ENCODE data around the gene HSF5. TPM values are rescaled to one million over a fixed set of nuclear protein-coding genes. Genes with fewer than 3 reads are reported as not detected.
A peak's percentile ranks its signal among the peaks of the same experiment; 100 is the strongest.

Gene HSF5
- under 1 TPM; 0.23 to 0.68 (median 0.43) TPM for polyA plus RNA-seq (ENCODE audit: insufficient read length in 4 of 4)

DNA sequence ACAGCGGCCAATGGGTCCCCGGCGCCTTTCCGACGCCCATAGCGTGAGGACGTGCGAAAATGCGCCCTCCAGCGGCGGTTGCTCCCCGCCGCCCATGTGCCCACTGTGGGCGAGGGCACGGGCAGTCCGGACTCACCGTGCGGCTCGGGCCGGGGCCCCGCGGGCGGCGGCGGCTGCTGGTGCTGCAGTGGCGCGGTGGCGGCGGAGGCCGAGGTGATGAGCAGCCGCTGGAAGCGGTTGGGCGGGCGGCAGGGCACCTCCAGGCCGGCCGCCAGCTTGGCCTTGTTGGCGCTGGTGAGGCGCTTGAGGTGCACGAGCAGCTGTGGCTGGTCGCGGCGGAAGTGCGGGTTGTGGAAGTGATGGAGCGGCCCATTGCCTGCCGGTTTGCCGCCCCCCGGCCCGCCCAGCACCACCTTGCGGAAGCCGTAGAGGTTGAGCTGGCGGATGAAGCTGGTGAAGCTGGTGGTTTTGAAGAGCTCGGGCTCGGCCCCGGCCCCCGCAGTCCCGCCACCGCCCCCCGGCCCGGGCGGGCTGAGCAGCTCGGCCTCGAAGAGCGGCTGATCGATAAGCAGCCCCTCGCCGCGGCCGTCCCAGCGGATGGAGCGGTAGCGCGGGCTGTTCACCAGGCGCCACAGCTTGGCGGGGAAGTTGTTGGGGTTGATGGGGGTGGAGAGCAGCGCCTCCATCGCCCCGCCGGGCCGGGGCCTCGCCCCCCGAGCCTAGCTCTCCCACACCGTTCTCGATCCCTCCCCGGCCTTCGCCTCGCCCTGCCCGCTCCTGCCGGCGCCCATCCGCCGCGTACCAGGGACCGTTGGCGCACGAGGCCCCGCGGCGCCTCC lies at the start of gene HSF5:
Gene HSF5, minus strand, starts transcription at position 820 of the 839 bp plus-strand sequence. Its CDS starts 134 bp downstream, at position 686.
- peak in 3 of 4 donors; percentile 15 to 22 (median 20) for DNase-seq (ENCODE audit: low read depth in 4 of 4, low spot score in 3 of 4)

- DNase-seq (ENCODE audit: low read depth in 4 of 4, low spot score in 3 of 4) = no peak
Observed at GRCh38 chr17:58537266-58537665, 49.1 kb upstream of the HSF5 start.

DNA sequence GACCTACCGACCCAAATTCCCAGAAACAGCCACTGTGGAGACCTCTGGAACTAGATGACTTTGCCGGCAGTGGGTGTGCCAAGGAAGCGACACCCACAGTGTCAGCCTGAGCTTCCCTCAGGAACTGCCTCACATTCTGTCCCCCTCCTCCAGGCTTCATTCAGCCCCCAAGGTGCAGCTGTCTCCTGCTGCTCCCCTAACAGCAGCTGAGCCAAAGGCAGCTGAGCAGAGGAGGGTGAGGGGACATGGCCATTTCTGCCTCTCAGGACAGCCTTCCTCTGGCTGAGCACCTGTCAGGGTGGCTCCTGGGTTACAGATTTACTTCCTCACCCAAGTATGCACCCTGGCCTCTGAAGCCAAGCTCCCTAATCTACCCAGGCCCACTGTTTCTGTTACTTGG lies 48.3 kb upstream of the HSF5 start:
- DNase-seq (ENCODE audit: low read depth in 4 of 4, low spot score in 3 of 4) = no peak

- no peak for DNase-seq (ENCODE audit: low read depth in 4 of 4, low spot score in 3 of 4)
Observed at GRCh38 chr17:58535431-58535830, 47.2 kb upstream of the HSF5 start.

DNA sequence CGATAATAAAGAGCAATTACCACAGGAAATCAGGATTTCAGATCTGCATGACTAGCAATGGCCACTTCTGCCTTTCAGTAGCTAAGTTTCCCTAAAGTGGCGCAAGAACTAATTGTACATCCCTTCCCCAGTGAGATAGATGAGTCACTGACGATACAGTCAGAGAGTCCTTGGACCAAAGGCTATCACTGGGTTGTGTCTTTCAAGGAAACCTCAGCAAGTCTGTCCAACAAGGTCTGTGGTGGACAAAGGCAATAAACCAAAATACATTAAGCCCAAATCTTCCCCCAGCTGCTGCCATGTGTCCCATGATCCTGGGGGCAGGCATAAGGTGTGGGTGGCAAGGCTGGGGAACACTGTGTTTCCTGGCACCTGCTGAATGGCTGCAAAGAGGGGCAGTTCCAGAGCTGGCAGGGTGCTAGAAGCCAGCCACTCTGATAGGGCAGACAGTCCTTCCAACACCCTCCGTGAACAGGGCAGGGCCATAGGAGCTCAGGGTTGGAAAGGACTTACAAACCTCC lies 46.8 kb upstream of the HSF5 start:
- no peak for DNase-seq (ENCODE audit: low read depth in 4 of 4, low spot score in 3 of 4)

DNA sequence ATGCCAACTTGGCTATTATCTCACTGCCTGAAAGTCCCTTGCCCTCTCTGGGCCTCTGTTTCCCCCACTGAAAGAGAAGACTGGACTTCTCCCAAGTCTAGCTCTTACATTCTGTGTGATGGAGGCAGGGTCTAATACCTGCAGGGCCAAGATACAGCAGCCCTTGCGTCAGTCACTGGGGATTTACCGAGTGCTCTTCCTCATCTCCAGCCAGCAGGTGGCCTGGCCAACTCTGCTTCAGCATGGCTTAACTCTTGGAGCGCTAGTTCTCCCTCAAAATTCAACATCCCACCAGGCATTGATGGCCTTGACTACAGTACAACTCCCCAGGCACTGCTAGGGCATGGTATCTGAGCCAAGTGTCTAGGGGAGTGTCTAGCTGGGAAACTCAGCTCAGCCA lies 46.1 kb upstream of the HSF5 start:
- no peak for DNase-seq (ENCODE audit: low read depth in 4 of 4, low spot score in 3 of 4)

GRCh38 chr17:58533616-58534188 lies 45.5 kb upstream of the HSF5 start:
- DNase-seq (ENCODE audit: low read depth in 4 of 4, low spot score in 3 of 4) = no peak

GRCh38 chr17:58532555-58532951 lies 44.3 kb upstream of the HSF5 start:
- DNase-seq (ENCODE audit: low read depth in 4 of 4, low spot score in 3 of 4) = no peak

DNA sequence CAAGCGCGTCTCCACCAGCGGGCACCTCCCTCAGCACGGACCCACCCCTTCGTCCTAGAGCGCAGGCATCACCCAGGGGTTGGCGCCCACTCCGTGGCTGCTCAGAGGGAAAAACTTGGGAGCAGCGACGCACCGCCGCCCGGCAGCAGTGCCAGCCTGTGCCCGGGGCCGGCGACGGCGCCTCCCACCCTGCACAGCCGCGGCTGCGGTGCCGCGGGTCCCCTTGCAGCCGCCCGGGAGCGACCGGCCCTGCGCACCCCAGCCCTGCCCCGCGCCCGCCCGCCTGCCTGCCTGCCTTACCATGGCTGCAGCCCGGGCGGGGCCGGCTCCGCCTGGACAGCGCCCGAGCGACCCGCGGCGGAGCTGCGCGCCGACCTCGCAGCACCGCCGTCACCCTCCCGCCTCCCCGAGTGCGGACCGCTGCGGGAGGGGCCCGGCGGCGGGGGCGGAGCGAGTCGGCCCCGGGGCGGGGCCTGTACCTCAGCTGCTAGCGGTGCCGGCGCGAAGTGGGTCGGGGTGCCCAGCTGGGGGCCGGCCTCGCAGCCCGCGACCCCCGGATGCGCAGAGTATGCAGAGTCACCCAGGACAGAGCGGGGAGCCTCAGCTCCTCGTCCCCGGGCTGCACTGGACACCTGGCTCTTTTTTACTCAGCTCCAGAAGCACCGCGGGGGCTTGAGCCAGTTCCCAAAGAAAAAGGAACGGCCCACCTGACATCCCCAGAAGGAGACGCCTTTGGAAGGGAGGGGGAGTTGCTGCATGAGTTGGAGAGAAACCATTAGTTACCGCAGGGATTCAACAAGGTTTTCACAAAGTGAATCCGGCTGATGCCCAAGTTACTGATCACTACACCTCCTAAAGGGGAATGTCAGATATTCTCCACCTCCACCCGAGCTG lies 43.7 kb upstream of the HSF5 start:
- no peak for DNase-seq (ENCODE audit: low read depth in 4 of 4, low spot score in 3 of 4)

- DNase-seq (ENCODE audit: low read depth in 4 of 4, low spot score in 3 of 4) = no peak
Observed at GRCh38 chr17:58531122-58531521, 42.9 kb upstream of the HSF5 start.

GRCh38 chr17:58530655-58531054 lies 42.4 kb upstream of the HSF5 start:
- DNase-seq (ENCODE audit: low read depth in 4 of 4, low spot score in 3 of 4) = no peak

GRCh38 chr17:58529275-58529674 lies 41.1 kb upstream of the HSF5 start:
- no peak for DNase-seq (ENCODE audit: low read depth in 4 of 4, low spot score in 3 of 4)

GRCh38 chr17:58528443-58528842 lies 40.2 kb upstream of the HSF5 start:
- no peak for DNase-seq (ENCODE audit: low read depth in 4 of 4, low spot score in 3 of 4)

DNA sequence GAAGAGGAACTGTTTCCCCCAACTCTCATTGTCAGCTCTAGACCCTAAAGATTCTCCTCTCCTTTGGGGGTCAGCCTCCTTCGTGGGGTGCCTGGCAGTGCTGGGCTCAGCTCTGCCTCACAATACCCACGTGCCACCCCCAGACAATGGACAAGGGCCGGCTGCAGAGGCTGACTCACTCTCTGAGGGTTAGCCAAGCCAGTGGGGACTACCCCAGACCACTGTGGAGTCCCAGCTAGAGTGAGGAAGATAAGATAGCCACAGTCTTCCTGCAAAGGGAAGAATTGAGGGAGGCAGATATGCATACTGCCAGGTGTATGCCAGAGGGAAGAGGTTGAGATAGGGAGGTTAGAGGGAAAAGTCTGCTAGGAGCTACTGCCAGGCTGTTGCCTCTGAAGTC lies 39.7 kb upstream of the HSF5 start:
- no peak for DNase-seq (ENCODE audit: low read depth in 4 of 4, low spot score in 3 of 4)

DNA sequence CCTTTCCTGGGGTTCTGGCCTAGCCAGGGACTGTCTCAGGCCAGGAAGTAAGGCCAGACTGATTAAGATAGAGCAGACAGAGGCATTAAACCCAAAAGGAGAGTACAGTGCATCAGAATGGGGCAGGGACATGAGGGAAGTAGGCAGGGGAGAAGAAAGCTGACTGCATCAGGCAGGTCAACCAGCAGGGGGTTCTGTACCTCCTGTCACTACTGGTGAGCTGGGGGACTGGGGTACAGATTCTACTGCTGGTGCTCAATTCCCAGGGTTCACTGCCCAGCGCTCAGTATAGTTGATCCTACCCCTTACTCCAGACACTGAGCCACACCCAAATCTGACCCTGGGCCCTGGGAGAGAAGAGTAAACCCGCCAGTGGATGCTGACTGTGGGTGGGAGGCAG lies 39.1 kb upstream of the HSF5 start:
- DNase-seq (ENCODE audit: low read depth in 4 of 4, low spot score in 3 of 4) = no peak

DNA sequence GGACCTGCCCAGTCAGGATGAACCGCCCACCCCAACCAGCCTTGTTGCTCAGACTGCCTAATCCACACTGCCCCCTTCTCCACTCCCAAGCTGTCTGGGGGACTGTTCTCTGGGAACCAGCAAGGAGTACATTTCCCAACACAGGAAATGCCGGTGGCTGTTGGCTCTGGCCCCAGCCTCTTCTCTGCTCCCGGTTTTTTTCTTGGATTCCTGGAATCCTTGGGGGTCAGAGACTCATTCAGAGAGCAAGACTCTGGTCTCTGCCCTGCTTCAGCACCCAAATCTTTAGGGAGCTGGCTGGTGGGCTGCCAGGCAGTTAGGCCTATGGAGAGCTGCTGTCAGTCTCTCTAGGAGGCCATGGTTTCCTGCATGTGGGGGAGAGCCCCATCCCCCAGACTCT lies 37.0 kb upstream of the HSF5 start:
- no peak for DNase-seq (ENCODE audit: low read depth in 4 of 4, low spot score in 3 of 4)

GRCh38 chr17:58521680-58522079 lies 33.5 kb upstream of the HSF5 start:
- DNase-seq (ENCODE audit: low read depth in 4 of 4, low spot score in 3 of 4) = no peak

DNA sequence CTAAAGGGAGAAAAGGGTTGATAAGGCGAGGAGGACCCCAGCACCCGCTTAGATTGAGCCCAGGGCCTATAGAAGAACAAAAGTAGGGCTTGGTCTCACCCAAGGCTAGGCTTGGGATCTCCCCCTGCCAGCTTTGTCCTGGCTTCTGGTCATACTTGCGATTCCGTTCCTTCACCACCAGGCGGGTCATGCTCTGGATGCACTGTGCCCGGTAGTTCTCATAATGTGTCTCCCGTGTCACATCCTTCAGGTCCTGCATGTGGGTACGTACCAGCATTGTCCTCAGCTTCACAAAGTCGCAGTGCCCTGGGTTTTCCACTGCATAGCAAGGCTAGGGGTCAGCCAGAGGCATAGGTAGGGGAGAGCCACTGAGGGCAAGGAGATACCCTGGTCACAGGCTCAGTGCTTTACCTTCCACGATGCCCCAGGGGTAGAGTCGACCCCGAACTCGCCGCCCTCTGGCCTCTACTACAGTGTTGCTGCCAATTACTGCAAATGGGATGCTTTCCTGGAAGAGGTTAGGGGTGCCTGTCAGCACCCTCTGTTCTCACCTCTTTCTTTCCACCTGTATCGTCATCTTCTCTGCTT lies 32.7 kb upstream of the HSF5 start:
- DNase-seq (ENCODE audit: low read depth in 4 of 4, low spot score in 3 of 4) = no peak

GRCh38 chr17:58517928-58518609 lies 29.9 kb upstream of the HSF5 start:
- DNase-seq (ENCODE audit: low read depth in 4 of 4, low spot score in 3 of 4) = peak; percentile 99 to 100 (median 100)

DNA sequence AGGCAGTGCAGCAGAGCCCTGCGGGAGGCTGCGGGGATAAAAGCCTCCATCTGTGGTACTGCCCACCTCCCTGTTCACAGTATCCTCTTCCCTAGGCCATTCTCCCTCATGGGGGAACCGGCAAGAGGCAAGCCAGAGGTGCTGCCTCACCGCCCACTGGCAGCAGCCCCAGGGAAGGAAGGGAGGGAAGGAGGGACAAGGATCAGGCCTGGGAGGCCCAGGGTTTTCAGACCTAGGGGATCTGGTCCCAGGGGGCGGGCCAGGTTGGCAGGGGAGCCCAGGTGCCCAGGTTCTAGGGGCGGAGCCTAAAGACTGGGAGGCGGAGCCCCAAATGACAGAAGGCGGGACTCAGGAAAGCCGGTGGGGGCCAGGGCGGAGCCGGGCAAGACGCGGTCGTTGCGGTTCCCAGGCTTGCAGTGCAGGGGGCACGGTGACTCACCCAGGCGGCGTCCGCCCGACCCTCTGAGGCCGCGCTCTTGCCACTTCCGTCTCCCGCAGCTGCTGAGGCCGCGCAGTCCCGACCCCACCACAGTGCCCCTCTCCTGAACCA lies 29.2 kb upstream of the HSF5 start:
- DNase-seq (ENCODE audit: low read depth in 4 of 4, low spot score in 3 of 4) = no peak

Measured in left renal pelvis (tissue), 4 donors.